GM18507 (cell line): Measurements from ENCODE around the gene TLE7.

Source experiments
- DNase-seq: peaks from one replicate; pipeline ENCODE4 v3.0.0; 2011; ENCODE audit warnings: low read depth; ENCODE audit not compliant: insufficient read length; ENCODE audit errors: extremely low spot score
- FAIRE-seq: peaks from 2 replicates; lab custom pipeline; 2011; peaks lifted over from hg19 to GRCh38; lab: Jason Lieb, UNC

TLE7 gene

DNA sequence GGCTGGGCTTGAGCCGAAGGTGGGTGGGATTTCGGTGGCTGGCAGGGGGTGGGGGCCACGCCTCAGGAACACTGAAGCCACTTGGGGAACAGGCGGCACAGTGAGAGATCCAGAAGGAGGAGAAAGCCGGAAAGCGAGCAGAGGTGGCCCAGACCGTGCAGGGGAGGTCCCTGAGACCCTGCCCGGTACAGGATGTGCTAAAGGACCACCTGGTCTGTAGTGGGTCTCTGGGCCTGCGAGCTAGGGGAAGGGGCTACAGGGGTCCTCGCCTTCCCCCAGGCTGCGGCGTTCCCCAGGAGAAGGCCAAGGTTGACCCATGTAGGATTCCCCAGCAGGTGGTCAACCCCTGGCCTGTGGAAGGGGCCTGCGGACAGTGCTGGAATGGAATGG lies at the start of gene TLE7:
TSS of gene TLE7 (minus strand) at position 4 of the 390 bp plus-strand sequence. CDS start 8,730 bp downstream, outside the sequence.
- DNase-seq: no peak

DNA sequence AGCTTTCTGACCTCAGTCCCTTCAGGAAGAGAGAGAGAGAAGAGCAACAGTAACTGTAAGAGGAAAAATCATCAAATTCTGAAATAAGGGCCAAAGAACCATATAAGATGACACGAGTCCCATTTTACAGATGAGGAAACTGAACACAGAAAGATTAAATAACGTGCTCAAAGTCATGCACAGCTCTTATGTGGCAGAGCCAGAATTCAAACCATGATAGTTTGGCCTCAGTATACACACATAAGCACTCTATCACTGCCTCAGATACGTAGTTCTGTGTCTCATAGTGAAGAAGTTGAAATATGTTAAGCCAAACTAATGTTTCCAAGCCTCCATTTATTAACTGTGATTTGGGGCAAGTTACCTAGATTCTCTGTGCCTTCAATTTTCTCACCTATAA lies 49.2 kb upstream of the TLE7 start:
- DNase-seq (no peak), FAIRE-seq (no peak)

More for the DNA sequence above, at the start of gene TLE7:
- FAIRE-seq: no peak

DNA sequence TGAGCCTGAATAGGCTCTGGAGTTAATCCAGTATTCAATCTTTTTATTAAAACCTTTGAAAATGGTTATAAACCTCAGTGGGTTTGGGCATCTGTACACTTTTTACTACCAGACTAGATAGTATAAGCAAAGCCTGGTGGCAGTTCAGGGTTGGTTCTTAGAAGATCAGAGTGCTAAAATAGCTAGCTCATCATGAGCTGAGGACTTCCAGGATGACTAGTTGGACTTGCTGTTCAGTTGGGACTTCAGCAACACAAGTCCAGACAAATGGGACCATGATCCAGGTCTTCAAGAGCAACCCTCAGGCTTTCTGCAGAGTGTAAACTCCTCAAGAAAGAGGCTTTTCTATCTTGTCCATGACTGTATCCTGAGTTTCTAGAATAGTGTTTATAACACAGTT lies 48.5 kb upstream of the TLE7 start:
- DNase-seq (no peak), FAIRE-seq (no peak)

DNA sequence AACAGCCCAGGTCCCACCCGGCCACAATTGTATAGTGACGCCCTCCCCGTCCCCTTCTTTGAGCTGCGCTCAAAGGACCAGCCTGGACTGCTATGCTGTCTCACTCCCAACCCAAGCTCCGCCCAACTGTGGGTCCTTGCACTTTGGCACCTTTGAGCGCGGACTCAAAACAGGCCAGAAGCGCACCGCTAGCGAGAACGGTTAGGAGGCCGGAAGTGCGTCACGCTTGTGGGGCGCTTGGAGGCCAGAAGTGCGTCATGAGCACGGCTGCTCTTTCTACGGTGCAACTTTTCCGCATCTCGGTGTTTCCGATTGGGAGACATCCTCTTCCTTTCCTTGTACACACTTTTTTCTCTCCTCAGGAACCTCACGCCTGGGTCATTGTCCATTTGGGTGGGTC lies 47.3 kb upstream of the TLE7 start, which contains the start of gene ZNF19:
TSS of gene ZNF19 (minus strand) at position 203 of the 400 bp plus-strand sequence. CDS start 7,210 bp downstream, outside the sequence.
- no peak for FAIRE-seq
- DNase-seq: no peak

DNA sequence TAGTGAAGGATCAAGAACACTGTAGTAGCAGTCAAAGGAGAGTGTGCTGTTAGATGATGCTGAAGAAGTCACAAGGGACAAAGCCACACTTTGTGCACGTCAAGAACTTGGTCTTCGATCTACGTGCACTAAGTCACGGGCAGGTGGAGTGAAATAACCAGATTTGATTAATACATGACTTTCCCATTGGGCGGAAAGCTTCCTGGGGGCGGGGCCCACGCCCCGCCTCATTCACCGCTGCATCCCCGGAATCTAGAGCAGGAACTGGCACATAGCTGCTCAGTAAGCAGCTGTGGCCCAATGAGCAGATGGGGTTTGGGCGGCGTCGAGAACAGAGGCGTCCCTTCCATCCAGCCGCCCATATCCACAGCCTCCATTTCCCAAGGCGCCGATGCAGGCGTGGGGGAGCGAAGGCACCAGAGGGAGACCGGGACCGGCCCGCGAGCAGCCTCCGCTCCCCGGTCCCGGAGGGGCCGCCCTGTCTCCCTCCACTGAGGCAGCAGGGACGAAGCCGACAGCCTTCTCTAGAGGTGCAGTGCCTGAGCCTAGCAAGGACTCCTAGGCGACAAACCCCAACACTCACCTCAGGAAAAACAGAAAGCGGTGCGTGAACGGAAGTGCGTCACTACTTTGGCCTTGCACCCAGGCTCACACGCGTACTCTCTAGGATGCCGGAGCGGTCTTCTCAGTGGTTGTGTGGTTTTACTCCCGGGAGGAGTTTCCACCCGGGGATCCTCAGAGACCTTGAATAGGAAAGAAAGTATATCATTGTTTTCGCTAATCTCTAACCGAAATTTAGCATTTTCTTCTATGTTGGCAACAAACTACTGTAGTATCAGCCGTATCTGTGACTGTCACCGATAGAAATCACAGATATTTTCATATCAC lies 42.4 kb upstream of the TLE7 start:
- peak; percentile 95 for FAIRE-seq
- DNase-seq: peak; percentile 54

DNA sequence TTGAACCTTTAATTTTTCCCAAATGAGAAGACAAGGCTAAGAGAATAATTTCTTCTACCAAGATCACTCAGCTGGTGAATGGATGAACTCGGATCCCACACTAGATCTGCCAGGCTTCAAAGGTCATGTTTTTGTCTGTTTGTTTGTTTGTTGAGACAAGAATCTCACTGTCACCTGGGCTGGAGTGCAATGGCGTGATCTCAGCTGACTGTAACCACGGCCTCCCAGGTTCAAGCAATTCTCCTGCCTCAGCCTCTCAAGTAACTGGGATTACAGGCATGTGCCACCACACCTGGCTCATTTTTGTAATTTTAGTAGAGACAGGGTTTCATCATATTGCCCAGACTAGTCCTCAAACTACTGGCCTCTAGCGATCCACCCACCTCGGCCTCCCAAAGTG lies 40.7 kb upstream of the TLE7 start:
- FAIRE-seq: no peak
- DNase-seq: no peak

DNA sequence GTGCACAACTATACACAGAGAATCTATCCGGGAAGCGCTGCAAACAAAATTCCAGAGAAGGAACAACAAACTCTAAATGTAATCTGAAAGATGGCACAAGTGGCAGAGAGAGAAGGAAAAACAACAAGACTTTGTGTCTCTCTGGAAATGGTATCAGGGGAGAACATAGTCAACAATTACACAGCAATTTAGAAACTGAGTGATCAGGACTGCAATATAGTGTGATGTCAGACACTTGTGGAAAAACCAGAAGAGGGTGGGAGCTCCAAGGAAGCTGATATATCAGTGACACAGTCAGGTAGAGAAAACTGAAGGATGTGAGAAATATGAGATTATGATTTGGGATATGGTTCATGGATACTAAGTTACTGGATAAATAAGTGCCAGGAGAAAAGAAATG lies 39.1 kb upstream of the TLE7 start:
- no peak for FAIRE-seq
- DNase-seq: no peak

DNA sequence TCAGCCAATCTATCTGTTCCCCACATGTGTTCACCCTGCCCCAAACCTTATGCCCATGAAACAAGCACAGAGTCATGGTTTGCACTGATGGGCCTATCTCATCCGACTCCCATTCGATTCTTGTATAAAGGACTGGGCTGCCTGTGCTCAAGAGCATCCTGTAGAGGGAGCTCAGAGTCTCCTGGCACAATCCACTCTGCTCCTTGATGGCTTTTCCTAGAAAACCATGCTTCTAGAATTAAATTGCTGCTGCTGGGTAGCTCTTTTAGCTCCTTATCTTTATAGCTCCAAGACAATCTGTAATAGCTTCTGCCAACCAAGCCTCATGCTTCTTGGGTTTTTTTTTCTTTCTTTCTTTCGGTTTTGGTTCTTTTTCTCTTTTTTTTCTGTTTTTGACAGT lies 37.6 kb upstream of the TLE7 start:
- FAIRE-seq (no peak), DNase-seq (no peak)

DNA sequence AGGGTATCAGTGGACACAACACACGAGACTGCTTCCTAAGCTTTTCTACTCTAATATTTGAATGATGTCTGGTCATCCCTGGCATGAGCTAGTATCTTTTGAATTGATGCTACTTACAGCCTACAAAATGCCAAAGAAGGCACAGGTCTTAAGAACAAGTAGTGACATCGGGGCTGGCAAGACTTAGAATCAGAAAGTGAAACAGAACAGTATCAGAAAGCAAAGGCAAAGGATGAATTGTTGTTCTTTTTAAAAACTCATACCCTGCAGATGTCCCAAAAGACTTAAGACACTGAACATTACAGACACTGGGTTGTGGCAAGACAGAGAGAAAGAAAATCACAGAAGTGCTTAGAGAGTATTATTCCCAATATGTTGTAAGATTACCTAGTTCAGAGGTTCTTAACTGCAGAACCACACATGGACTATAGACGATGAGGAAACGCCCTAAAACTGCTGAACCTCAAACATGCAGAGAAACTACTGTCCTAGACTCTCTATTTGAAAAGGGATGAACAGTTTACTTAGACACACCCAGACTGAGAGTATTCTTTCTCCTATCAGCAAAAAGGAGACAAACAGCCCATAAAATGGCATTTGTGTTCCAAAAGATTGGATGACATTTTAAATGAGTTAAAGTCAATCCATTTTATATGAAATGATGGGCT lies 34.7 kb upstream of the TLE7 start:
- no peak for FAIRE-seq

DNA sequence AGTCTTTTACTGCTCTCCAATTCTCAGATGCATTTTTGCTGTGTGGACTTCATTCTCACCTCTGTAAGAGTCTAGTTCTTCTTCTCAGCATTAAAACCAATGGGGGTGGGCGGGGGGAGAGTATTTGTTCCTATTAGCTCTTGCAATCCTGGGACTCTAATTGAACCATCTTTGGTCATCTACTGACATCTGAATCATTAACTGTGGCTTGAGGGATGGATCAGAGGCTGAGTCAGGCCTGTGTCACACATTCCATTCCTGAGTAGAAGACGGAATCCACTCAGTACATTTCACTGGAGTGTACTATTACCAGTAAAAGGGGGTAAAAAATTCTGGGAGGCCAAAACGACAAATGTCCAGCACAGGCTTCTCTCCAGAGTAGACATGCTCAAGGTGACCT lies 33.0 kb upstream of the TLE7 start:
- DNase-seq (no peak), FAIRE-seq (no peak)

More for the DNA sequence above, 34.7 kb upstream of the TLE7 start:
- no peak for DNase-seq

DNA sequence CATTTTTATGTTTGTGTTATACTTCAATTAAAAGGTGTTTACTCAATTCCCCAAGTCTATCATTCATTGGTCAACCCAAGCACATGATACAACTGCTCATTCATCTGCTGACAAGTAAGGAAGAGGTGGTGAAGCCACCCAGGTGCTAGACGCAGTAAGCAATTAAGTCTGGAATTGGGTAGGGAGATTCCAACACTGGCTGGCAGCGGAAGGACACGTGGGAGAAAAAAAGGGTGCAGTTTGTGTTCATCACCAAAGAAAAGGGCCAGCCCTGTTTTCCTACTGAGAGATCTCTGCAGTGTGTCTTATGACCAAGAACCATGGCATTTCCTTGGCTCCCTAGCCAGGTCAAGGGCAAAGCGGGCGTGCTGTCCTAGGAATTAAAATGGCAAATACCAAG lies 32.0 kb upstream of the TLE7 start:
- DNase-seq (no peak), FAIRE-seq (no peak)

DNA sequence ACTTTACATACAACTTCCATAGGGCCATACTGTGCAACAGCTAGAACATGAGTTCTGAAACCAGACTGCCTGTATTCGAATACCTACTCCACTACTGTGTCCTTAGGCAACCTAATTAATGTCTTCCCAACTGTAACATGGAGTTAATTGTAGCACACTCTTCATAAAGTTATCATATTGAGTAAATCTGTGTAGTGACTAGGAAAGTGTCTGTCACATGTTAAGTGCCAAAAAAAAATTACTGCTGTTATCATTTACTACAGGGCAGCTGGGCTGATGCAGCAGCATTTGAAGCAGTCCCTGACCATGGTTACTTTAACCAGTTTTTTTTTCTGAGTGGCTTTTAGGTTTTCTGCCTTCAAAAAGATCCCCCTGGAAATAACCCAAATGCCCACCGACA lies 31.1 kb upstream of the TLE7 start:
- DNase-seq (no peak), FAIRE-seq (no peak)

DNA sequence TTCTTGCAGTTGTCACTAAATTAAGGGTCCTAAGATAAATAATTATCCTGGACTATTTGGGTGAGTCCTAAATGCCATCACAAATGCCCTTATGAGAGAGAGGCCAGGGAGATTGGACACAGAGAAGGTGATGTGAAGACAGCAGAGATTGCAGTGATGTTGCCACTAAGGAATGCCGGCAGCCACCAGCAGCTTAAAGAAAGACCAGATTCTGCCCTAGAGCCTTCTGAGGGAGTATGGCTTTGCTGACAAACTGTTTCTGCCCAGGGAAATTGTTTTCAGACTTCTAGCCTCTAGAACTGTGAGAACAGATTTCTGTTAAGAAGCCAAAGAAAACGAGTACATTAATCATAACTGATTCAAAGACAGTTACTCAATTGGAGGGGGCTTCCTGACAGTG lies 30.2 kb upstream of the TLE7 start:
- FAIRE-seq (no peak), DNase-seq (no peak)

DNA sequence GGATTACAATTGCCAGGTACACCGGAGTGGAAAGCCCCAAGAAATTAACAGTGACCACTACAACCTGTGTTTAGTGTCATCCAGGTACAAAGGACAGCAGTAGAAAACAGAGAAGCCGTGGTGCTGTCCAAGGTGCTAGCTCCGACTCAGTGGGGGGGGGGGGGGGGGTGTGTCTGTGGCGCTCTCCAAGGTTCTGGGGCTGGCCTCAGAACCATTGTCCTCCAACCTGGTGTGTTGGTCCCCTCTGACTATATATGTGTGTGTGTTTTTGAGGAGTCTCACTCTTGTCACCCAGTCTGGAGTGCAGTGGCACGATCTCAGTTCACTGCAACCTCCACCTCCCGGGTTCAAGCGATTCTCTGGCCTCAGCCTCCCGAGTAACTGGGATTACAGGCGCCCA lies 26.0 kb upstream of the TLE7 start:
- DNase-seq (no peak), FAIRE-seq (no peak)

DNA sequence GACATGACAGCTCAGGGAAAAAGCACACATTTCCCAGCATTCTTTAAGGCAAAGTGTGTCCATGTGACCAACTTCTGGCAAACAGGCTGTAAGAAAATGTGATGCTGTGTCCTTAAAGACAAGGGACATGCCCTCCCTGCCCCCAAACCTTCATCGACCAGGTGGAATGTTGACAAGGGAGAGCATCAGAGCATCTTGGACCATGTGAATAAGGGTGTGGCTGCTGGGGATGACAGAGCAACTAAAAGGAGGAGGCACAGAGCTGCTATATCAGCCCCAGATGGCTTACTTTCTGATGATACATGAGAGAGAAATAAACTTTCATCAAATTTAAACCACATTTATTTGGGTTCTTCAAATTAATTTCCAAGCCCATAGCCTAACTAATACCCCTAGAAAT lies 22.4 kb upstream of the TLE7 start:
- FAIRE-seq: no peak
- DNase-seq: no peak

DNA sequence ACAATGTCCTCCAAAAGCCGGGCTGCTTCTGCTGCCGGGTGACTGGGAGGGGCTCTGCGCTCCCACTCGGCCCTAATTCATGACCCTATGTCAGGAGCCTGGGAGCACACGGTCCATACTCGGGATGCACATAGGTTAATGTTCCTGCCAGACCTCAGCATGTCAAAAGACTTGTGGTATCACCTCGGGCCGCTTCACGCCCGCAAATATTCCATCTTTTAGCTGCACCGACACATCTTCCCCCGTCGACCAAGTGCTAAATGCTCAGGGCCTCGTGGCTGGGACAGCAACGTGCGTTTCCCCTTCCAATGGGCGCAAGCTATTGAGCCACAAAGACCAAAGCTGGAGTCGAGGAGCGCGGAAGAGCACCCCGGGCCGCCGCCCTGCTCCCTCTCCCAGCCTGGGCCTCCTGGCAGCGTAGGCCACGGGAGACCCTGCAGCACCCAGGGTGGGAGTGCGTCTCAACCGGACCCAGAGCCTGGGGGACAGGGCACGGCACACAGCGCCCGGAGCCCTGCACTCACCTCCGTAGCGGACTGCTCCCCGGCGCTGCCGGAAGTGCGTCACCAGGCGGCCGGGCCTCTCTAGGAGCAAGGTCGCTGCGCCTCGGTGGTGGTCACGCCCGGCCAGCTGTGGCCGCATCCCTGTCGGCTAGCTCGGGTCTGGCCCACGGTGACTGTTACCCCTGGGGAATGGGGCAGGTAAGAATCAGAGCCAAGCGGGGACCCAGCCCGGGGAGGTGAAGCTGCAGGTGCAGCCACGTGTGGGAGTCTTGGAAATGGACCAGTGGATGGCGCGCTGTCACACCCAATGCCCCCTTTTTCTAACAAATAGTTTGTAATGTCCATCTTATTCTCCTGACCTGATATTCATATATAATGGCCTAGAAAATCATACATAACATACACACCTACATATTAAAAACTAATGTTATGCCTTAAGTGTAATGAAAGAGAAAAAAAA lies 20.1 kb upstream of the TLE7 start, which contains the start of gene ZNF23:
TSS of gene ZNF23 (minus strand) at position 562 of the 963 bp plus-strand sequence. CDS start 5,451 bp downstream, outside the sequence.
- FAIRE-seq: peak; percentile 92
- DNase-seq: peak; percentile 92

DNA sequence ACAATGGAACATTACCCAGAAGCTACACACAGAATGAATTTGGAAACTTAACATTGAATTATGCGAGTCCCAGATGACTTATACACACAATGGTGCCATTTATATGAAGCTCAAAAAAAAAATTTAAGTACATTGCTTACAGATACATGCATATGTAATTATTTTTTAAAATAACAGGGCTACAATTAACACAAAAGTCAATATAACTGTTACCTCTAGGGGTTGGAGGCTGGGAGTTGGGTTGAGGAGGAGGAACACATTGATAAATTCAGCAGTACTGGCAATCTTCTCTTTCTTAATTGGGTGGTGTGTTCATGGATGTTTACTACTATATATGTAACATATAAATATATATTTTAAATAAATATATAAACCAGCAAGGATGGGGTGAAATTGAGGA lies 19.1 kb upstream of the TLE7 start:
- DNase-seq (no peak), FAIRE-seq (no peak)

DNA sequence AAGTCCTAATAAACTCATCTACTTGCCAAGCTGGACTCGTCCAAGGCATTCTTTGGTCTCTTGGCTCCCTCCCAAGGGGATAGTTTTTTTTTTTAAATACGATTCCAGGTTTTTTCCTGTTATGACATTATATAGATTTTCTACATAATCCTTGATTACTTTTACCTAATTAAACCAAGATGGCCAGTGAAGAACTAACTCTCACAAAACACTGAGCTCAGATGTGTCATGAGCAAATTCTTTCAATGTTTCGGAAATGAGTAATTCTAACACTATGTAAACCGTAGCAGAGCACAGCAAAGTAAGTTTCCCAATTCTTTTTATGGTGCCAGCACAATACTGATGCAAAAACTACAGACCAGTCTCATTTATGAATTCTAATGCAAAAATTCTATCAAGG lies 18.4 kb upstream of the TLE7 start:
- no peak for DNase-seq
- FAIRE-seq: no peak

DNA sequence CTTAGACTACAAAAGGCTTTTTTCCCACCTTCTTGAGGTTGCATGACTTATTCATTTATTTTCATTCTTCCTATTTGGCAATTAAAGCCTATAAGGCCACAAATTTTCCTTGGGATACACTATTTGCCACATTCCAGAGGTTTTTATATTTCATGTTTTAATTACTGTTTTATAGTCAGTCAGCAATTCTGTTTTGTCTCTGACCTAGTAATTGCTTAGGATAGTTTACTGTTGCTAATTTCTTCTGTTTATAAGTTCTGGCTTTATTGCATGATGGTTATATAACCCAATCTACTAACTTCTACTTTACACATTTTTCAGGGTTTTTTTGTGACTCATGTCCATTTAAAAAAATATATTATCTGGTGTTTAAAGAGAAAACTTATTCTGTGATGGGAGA lies 17.7 kb upstream of the TLE7 start:
- FAIRE-seq (no peak), DNase-seq (no peak)

DNA sequence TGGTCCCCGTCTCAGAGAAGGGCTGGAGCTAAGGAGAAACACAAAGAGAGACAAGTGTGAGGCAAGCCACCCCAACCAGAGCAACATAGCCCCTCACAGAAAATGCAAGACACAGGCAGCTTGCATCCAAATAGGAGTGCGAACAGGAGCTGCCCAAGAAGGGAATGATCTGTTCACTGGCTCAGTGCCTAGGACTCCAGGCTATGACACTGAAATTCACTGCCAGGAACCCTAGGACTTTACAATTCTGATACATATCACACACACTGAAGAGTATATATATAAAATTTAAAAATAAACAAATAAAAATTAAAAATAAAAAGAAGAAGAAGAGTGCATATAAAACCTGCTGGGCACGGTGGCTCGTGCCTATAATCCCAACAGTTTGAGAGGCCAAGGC lies 14.9 kb upstream of the TLE7 start:
- DNase-seq (no peak), FAIRE-seq (no peak)
